Psoas muscle (tissue), 8 donors: ENCODE data around the gene PAPSS1. TPM values are rescaled to one million over a fixed set of nuclear protein-coding genes. Genes with fewer than 3 reads are reported as not detected.
"Not testable (repeated sequence)": the region's sequence is repeated elsewhere in the genome, so short reads cannot be mapped to it uniquely, and the experiment has no call there.

ENCODE experiments used
- ATAC-seq, 4 donors: fragments of 200-7000 bp; cut with Tn5 transposase; one replicate each; pipeline ENCODE4 v1.9.1; 2020; ENCODE audit warnings: moderate library complexity in 3 of 4, mild to moderate bottlenecking in 2 of 4
- DNase-seq, 2 donors: peaks; one replicate each; pipeline ENCODE4 v3.0.0-alpha.2; 2020
- H3K27ac ChIP-seq: fragments of 200-600 bp; one replicate; pipeline ENCODE4 v1.8.0; 2022
- H3K27me3 ChIP-seq, 3 donors: fragments of 200-600 bp in 1 of 3; one replicate each; pipeline versions ENCODE4 v1.6.1 to v1.8.0; 2013 to 2022; ENCODE audit warnings: low read length in 2 of 3, mild to moderate bottlenecking in 2 of 3, moderate library complexity in 1 of 3; ENCODE audit not compliant: insufficient read depth in 3 of 3
- H3K36me3 ChIP-seq, 2 donors: fragments of 200-600 bp in 1 of 2; one replicate each; pipeline versions ENCODE4 v1.6.1 to v1.8.0; 2013 to 2022; ENCODE audit warnings: low read depth in 1 of 2, mild to moderate bottlenecking in 1 of 2, moderate library complexity in 1 of 2; ENCODE audit not compliant: insufficient read depth in 1 of 2
- H3K4me1 ChIP-seq: fragments of 200-600 bp; one replicate; pipeline ENCODE4 v1.8.0; 2022
- H3K4me3 ChIP-seq: fragments of 200-600 bp; one replicate; pipeline ENCODE4 v1.8.0; 2022; ENCODE audit warnings: mild to moderate bottlenecking
- H3K9me3 ChIP-seq: fragments of 200-600 bp; one replicate; pipeline ENCODE4 v1.8.0; 2022
- CTCF ChIP-seq: fragments of 200-600 bp; IDR thresholded peaks from one replicate; pipeline ENCODE4 v1.8.0; 2022; ENCODE audit warnings: antibody characterized with exemption
- WGBS, 3 donors: extraction: QIAGEN DNeasy Blood & Tissue Kit; methylation state at CpG; one replicate each; pipeline versions ENCODE4 v1.1.6 to v1.1.7; 2013; 5-methylcytosine and 5-hydroxymethylcytosine counted together
- intact Hi-C, 2 donors: fragments of 100-400 bp; cut with DNase I; formaldehyde crosslinking; loops; one replicate each; pipeline versions ENCODE4 v1.11.0 to v1.14.2; 2022
- polyA plus RNA-seq, 3 donors: library from polyadenylated mRNA; stranded (reverse); fragments of 200-250 nt; gene quantifications; one replicate each; pipeline ENCODE4 v1.2.3, GENCODE V29; 2013
- total RNA-seq, 4 donors: library from RNA; stranded (reverse); fragmentation: NEBNext Ultra II Directional in 2 of 4; extraction: Animal tissue kit (Norgen Biotek cat#: 25700) in 2 of 4; gene quantifications; one replicate each; pipeline versions ENCODE4 v1.2.1 to v1.2.4, GENCODE V29; 2021 to 2023
- donor health status: healthy with polysubstance abuse.
- donor health status: DM: no; HTN: no; CAD: no; lungs with moderate emphysema.
- donor health status: Bipolar disorder and iron deficiency.
- donor health status: healthy.
- donor health status: DM: yes; HTN: yes; CAD: no.
- donor health status: DM: no; HTN: no; CAD: no.
- donor health status: DM: no; HTN: no; CAD: no.
- donor health status: DM: yes; HTN: yes; CAD: no.

PAPSS1 gene
- total and polyA plus RNA-seq, 7 donors, result 4.0 to 10.8 (median 5.5) TPM

GRCh38 chr4:107705742-107706556, 14.1 kb downstream of the PAPSS1 start:
- Histone ChIP-seq H3K27ac (no peak overlapping the region), H3K36me3 (peaks cover 0 to 3% of the 10 kb centered on the region in 2 donors), H3K9me3 (peaks cover 32% of the 10 kb centered on the region), H3K4me3 (no peak overlapping the region), H3K4me1 (no peaks in the 10 kb centered on the region), H3K27me3 (no peaks in the 10 kb centered on the region)
- no peak for DNase-seq
- TF ChIP-seq CTCF, result no peak
- WGBS, 3 donors, result 98 to 100% (median 100%) methylated on average over 1 of the region's 1 CpG
- no peak for ATAC-seq
- intact Hi-C loops, result no loop called here

DNA sequence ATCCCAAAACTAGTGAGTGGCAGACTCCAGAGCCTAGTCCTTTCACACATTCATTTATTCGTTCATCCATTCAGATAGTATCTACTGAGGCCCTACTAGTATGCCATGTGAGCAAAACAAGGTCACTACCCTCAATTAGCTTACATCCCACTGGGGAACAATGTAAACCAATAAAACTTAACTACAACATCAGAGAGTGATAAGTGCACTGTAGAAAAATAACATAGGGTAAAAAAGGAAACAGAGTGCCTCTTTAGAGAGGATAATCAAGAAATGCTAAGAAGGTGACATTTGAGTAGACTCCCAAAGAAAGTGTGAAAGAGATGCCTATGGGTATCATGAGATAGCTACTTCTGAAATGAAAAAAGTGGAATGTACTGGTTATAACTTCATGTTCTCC, 18.5 kb downstream of the PAPSS1 start:
- Histone ChIP-seq H3K4me3 (no peak overlapping the region), H3K27me3 (no peaks in the 10 kb centered on the region), H3K36me3 (peaks cover 0 to 18% of the 10 kb centered on the region in 2 donors), H3K9me3 (peaks cover 32% of the 10 kb centered on the region), H3K27ac (no peak overlapping the region), H3K4me1 (no peaks in the 10 kb centered on the region)
- TF ChIP-seq CTCF, result no peak
- intact Hi-C loops, result no loop called here
- DNase-seq (no peak), ATAC-seq (no peak)
- 93 to 96% (median 93%) methylated on average over 1 of the region's 1 CpG for WGBS, 3 donors

DNA sequence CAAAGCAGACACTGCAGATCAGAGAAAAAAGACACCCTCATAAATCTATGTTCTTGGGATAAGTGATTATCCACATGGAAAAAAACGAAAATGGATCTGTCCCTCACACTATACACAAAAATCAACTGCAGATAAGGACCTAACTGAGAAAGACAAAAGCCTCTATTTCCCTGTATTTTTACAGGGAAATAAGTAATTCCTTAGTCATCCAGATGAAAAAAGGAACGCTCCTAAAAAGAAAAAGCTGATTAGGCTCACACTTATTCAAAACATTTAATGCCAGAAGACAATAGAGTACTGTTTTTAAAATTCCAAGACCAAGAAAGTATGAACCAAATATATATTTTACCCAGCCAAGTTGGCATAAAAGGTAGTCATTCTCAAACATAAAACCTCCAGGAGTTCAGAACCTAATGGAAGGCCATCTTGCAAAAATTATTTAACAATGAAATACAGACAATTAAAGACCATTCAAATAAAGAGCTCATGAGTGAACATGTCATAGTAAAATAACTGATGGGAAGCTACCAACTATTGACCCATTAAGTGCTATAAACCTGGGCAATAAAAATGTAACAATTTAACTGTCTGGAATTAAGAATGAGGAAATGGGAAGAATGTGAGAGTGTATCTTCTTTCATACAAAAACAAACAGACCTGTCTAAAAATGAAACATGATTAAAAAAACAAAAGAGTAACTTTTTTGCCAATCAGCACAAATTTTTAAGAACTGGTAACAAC, 20.4 kb downstream of the PAPSS1 start:
- no peaks in the 10 kb centered on the region for H3K4me1 ChIP-seq
- no peak for TF ChIP-seq CTCF
- ATAC-seq (no peak), DNase-seq (no peak)
- no peak overlapping the region for H3K27ac ChIP-seq
- peaks cover 0 to 18% of the 10 kb centered on the region in 2 donors for H3K36me3 ChIP-seq
- no peak overlapping the region for H3K4me3 ChIP-seq
- intact Hi-C loops, result no loop called here
- H3K27me3 ChIP-seq, result no peaks in the 10 kb centered on the region
- peaks cover 16% of the 10 kb centered on the region for H3K9me3 ChIP-seq
- WGBS, 3 donors, result 69 to 79% (median 74%) methylated on average over 2 of the region's 2 CpGs

GRCh38 chr4:107696187-107696586, 23.8 kb downstream of the PAPSS1 start:
- ATAC-seq, H3K27me3 ChIP-seq, H3K9me3 ChIP-seq, DNase-seq, H3K27ac ChIP-seq, H3K4me1 ChIP-seq, H3K4me3 ChIP-seq, intact Hi-C loops: not testable (repeated sequence)
- WGBS, 3 donors, result 96 to 98% (median 96%) methylated on average over 6 of the region's 6 CpGs
- peaks cover 3 to 17% of the 10 kb centered on the region in 2 donors for H3K36me3 ChIP-seq

DNA sequence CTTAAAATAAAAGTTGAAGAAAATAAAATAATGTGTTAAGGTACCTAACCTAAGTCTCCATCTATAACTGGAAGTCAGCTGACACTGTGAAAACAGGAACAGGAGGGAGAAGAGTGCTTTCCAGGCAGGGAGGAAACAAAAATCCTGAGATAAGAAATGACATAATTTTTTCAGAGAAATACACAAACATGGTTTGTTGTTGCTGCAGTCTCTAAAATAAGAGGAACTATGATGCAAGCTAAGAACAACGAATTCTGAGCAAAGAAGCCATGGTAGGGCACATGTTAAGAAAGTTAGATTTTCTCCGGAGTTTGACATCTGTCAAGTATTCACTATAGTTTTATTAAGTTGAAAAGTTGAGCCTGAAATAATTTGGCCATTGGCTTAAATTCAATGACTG, 26.9 kb downstream of the PAPSS1 start:
- intact Hi-C loops, result no loop called here
- Histone ChIP-seq H3K27ac (no peak overlapping the region), H3K4me3 (no peak overlapping the region), H3K4me1 (no peaks in the 10 kb centered on the region), H3K9me3 (no peaks in the 10 kb centered on the region), H3K27me3 (no peaks in the 10 kb centered on the region), H3K36me3 (peaks cover 0 to 3% of the 10 kb centered on the region in 2 donors)
- DNase-seq, result no peak
- no peak for TF ChIP-seq CTCF
- WGBS, 3 donors, result 76 to 83% (median 78%) methylated on average over 2 of the region's 2 CpGs
- ATAC-seq, result no peak
